Thoracic aorta (tissue), 2 donors: ENCODE results near the gene LRP1B. TPM values are rescaled to one million over a fixed set of nuclear protein-coding genes. Genes with fewer than 3 reads are reported as not detected.

ENCODE experiments used
- ATAC-seq: fragments of 150-250 bp; one replicate; pipeline ENCODE4 v1.8.0; 2017; ENCODE audit warnings: low read depth; ENCODE audit not compliant: insufficient number of reproducible peaks, low FRiP score
- DNase-seq: peaks from one replicate; pipeline ENCODE4 v3.0.0-alpha.2; 2020; ENCODE audit warnings: low spot score
- H3K27ac ChIP-seq, 2 donors: fragments of 200-600 bp; sonication (generic); 1 replicate in 1 of 2; 2 replicates in 1 of 2; pipeline ENCODE4 v1.5.1; 2016; ENCODE audit warnings: mild to moderate bottlenecking in 2 of 2, moderate library complexity in 2 of 2
- H3K27me3 ChIP-seq: fragments of 200-600 bp; sonication (generic); replicated peaks from 2 replicates; pipeline ENCODE4 v1.6.0; 2016; ENCODE audit warnings: mild to moderate bottlenecking; ENCODE audit not compliant: insufficient read depth
- H3K36me3 ChIP-seq: fragments of 200-600 bp; sonication (generic); one replicate; pipeline ENCODE4 v1.5.1; 2016
- H3K4me1 ChIP-seq, 2 donors: fragments of 200-600 bp; sonication (generic); 1 replicate in 1 of 2; 2 replicates in 1 of 2; pipeline versions ENCODE4 v1.5.1 to v1.6.0; 2016; ENCODE audit warnings: low read depth in 2 of 2, mild to moderate bottlenecking in 1 of 2; ENCODE audit not compliant: control insufficient read depth in 1 of 2
- H3K4me3 ChIP-seq: fragments of 200-600 bp; sonication (generic); 2 replicates; pipeline ENCODE4 v1.5.1; 2016; ENCODE audit warnings: mild to moderate bottlenecking
- H3K9me3 ChIP-seq: fragments of 200-600 bp; sonication (generic); 2 replicates; pipeline ENCODE4 v1.5.1; 2016
- CTCF ChIP-seq: fragments of 200-600 bp; sonication (generic); IDR thresholded peaks from one replicate; pipeline ENCODE4 v1.5.1; 2019; ENCODE audit warnings: antibody characterized with exemption
- total RNA-seq, 2 donors: library from RNA; depleted of rRNA; stranded (reverse); fragments of >200 nt; gene quantifications; one replicate each; pipeline versions ENCODE4 v1.1.0 to v1.2.3, GENCODE V29; 2016

LRP1B gene
- total RNA-seq, 2 donors from 2014 or later = 0.27 to 0.28 TPM

- no peak overlapping the region for H3K27ac ChIP-seq
- no peaks in the 10 kb centered on the region for H3K36me3 ChIP-seq
- DNase-seq (no peak), ATAC-seq (no peak)
- H3K4me3 ChIP-seq = no peak overlapping the region
- no peak for TF ChIP-seq CTCF
- no peaks in the 10 kb centered on the region for H3K27me3 ChIP-seq
- H3K4me1 ChIP-seq = no peaks in the 10 kb centered on the region
- no peaks in the 10 kb centered on the region for H3K9me3 ChIP-seq
These were observed 766.0 kb downstream of the LRP1B start for GRCh38 chr2:141364821-141365220.

- H3K27ac ChIP-seq = no peak overlapping the region
- H3K4me1 ChIP-seq = no peaks in the 10 kb centered on the region
- no peak for TF ChIP-seq CTCF
- H3K4me3 ChIP-seq = no peak overlapping the region
- no peaks in the 10 kb centered on the region for H3K9me3 ChIP-seq
- no peaks in the 10 kb centered on the region for H3K36me3 ChIP-seq
- DNase-seq = no peak
- no peak for ATAC-seq
- H3K27me3 ChIP-seq = no peaks in the 10 kb centered on the region
These were observed 768.5 kb downstream of the LRP1B start for GRCh38 chr2:141362311-141362710.

- ATAC-seq = no peak
These were observed 782.3 kb downstream of the LRP1B start for GRCh38 chr2:141348481-141348880.

GRCh38 chr2:141341444-141341843 is 789.4 kb downstream of the LRP1B start:
- H3K9me3 ChIP-seq = no peaks in the 10 kb centered on the region
- no peak for DNase-seq
- H3K27ac ChIP-seq = no peak overlapping the region
- H3K27me3 ChIP-seq = no peaks in the 10 kb centered on the region
- no peaks in the 10 kb centered on the region for H3K36me3 ChIP-seq
- ATAC-seq = no peak
- TF ChIP-seq CTCF = no peak
- no peaks in the 10 kb centered on the region for H3K4me1 ChIP-seq
- H3K4me3 ChIP-seq = no peak overlapping the region

More at GRCh38 chr2:141348481-141348880, 782.3 kb downstream of the LRP1B start:
- no peaks in the 10 kb centered on the region for H3K4me1 ChIP-seq
- no peak overlapping the region for H3K27ac ChIP-seq
- no peak overlapping the region for H3K4me3 ChIP-seq
- H3K9me3 ChIP-seq = no peaks in the 10 kb centered on the region
- no peaks in the 10 kb centered on the region for H3K36me3 ChIP-seq
- DNase-seq = no peak
- no peak for TF ChIP-seq CTCF
- H3K27me3 ChIP-seq = no peaks in the 10 kb centered on the region

- no peaks in the 10 kb centered on the region for H3K27me3 ChIP-seq
- H3K4me3 ChIP-seq = no peak overlapping the region
- no peak for TF ChIP-seq CTCF
- no peaks in the 10 kb centered on the region for H3K9me3 ChIP-seq
- no peaks in the 10 kb centered on the region for H3K36me3 ChIP-seq
- no peak overlapping the region for H3K27ac ChIP-seq
- ATAC-seq (no peak), DNase-seq (no peak)
- H3K4me1 ChIP-seq = no peaks in the 10 kb centered on the region
These were observed 799.7 kb downstream of the LRP1B start for GRCh38 chr2:141331127-141331526.
